Measurements from ENCODE around the gene MAGIX.

GRCh38 chrX:49211074-49211473, 48.5 kb downstream of the MAGIX start:
- TF ChIP-seq, protein P1, sequence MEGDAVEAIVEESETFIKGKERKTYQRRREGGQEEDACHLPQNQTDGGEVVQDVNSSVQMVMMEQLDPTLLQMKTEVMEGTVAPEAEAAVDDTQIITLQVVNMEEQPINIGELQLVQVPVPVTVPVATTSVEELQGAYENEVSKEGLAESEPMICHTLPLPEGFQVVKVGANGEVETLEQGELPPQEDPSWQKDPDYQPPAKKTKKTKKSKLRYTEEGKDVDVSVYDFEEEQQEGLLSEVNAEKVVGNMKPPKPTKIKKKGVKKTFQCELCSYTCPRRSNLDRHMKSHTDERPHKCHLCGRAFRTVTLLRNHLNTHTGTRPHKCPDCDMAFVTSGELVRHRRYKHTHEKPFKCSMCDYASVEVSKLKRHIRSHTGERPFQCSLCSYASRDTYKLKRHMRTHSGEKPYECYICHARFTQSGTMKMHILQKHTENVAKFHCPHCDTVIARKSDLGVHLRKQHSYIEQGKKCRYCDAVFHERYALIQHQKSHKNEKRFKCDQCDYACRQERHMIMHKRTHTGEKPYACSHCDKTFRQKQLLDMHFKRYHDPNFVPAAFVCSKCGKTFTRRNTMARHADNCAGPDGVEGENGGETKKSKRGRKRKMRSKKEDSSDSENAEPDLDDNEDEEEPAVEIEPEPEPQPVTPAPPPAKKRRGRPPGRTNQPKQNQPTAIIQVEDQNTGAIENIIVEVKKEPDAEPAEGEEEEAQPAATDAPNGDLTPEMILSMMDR (IDR thresholded peaks at IDR 0.05; ENCODE audit: low read length): no peak
- no peak for TF ChIP-seq EZH2 (IDR thresholded peaks at IDR 0.05; ENCODE audit: borderline replicate concordance, low read length)

Data from OCI-LY1 (cell line).